HepG2 (cell line): Measurements from ENCODE around the gene GRIN3B. TPM values are rescaled to one million over a fixed set of nuclear protein-coding genes. Genes with fewer than 3 reads are reported as not detected.

Experiments
- CERS6 ChIP-seq: sonication (generic); formaldehyde crosslinking; IDR thresholded peaks from 2 replicates; pipeline ENCODE4 v1.5.0; 2020; ENCODE audit warnings: missing genetic modification reagents
- HNF4A ChIP-seq: sonication (generic); formaldehyde crosslinking; IDR thresholded peaks from 2 replicates; pipeline ENCODE4 v1.4.0; 2020; ENCODE audit warnings: missing genetic modification reagents
- JUN ChIP-seq: sonication (generic); formaldehyde crosslinking; IDR thresholded peaks from 2 replicates; pipeline ENCODE4 v1.4.0; 2020; ENCODE audit warnings: mild to moderate bottlenecking, missing genetic modification reagents
- MXI1 ChIP-seq: IDR thresholded peaks from 3 replicates; pipeline ENCODE4 v1.6.1; 2012; ENCODE audit warnings: low read depth, low read length, inconsistent platforms, borderline replicate concordance
- REST ChIP-seq, 2 experiments: IDR thresholded peaks; 2 replicates each; pipeline ENCODE4 v1.6.1; 2011 to 2012; ENCODE audit warnings: low read length in 2 of 2, borderline replicate concordance in 1 of 2, low read depth in 1 of 2, mild to moderate bottlenecking in 1 of 2, moderate library complexity in 1 of 2
- RNF2 ChIP-seq: fragments of 450-650 bp; conservative IDR thresholded peaks from 2 replicates; pipeline ENCODE4 v1.6.1; 2016; ENCODE audit warnings: low read depth
- SATB2 ChIP-seq: sonication (generic); formaldehyde crosslinking; IDR thresholded peaks from 2 replicates; pipeline ENCODE4 v1.5.0; 2020; ENCODE audit warnings: missing genetic modification reagents
- SNAPC4 ChIP-seq: sonication (generic); formaldehyde crosslinking; IDR thresholded peaks from 2 replicates; pipeline ENCODE4 v1.4.0; 2020; ENCODE audit warnings: mild to moderate bottlenecking, missing genetic modification reagents
- ZBTB34 ChIP-seq: sonication (generic); formaldehyde crosslinking; IDR thresholded peaks from 2 replicates; pipeline ENCODE4 v1.8.0; 2022; ENCODE audit warnings: mild to moderate bottlenecking, missing genetic modification reagents
- ZBTB38 ChIP-seq: sonication (generic); formaldehyde crosslinking; IDR thresholded peaks from 2 replicates; pipeline ENCODE4 v1.5.1; 2020; ENCODE audit warnings: mild to moderate bottlenecking, missing genetic modification reagents
- ZBTB43 ChIP-seq: sonication (generic); formaldehyde crosslinking; conservative IDR thresholded peaks from 2 replicates; pipeline ENCODE4 v1.4.0; 2020; ENCODE audit warnings: missing genetic modification reagents
- ZFP41 ChIP-seq: sonication (generic); formaldehyde crosslinking; IDR thresholded peaks from 2 replicates; pipeline ENCODE4 v1.4.0; 2020; ENCODE audit warnings: mild to moderate bottlenecking, missing genetic modification reagents, borderline replicate concordance
- ZNF329 ChIP-seq: sonication (generic); formaldehyde crosslinking; IDR thresholded peaks from 2 replicates; pipeline ENCODE4 v1.9.0; 2021; ENCODE audit warnings: low read depth, mild to moderate bottlenecking, missing genetic modification reagents
- ZNF34 ChIP-seq: sonication (generic); formaldehyde crosslinking; IDR thresholded peaks from 2 replicates; pipeline ENCODE4 v1.4.0; 2020; ENCODE audit warnings: mild to moderate bottlenecking, missing genetic modification reagents, borderline replicate concordance
- ZNF570 ChIP-seq: sonication (generic); formaldehyde crosslinking; IDR thresholded peaks from 2 replicates; pipeline ENCODE4 v1.4.0; 2020; ENCODE audit warnings: mild to moderate bottlenecking, missing genetic modification reagents, borderline replicate concordance
- polyA plus RNA-seq, 8 experiments: library from polyadenylated mRNA; depleted of rRNA in 3 of 8; stranded (reverse) in 7 of 8; unstranded in 1 of 8; fragments of >200 nt; fragmentation: Illumina TruSeq in 4 of 8; extraction: Trizol in 4 of 8; gene quantifications; 2 replicates each; pipeline versions ENCODE4 v1.2.1 to v1.2.3, GENCODE V29; 2011 to 2016; ENCODE audit warnings: low read depth in 4 of 8, missing spikeins in 1 of 8, mixed read lengths in 1 of 8; ENCODE audit not compliant: insufficient read depth in 1 of 8
- total RNA-seq, 5 experiments: library from RNA; depleted of rRNA; stranded (reverse); fragments of >200 nt; fragmentation: Illumina TruSeq; extraction: Trizol; gene quantifications; 2 replicates each; pipeline ENCODE4 v1.2.3, GENCODE V29; 2016; ENCODE audit warnings: low read depth in 1 of 5

Gene GRIN3B
- total and polyA plus RNA-seq, 2 of the 13 experiments (the other 11 are each of a cell fraction or from before 2014, with no cell fraction given), result 0.07 to 0.20 TPM

GRCh38 chr19:1028062-1028926 is 28.1 kb downstream of the GRIN3B start (continued):
- TF ChIP-seq ZBTB34 (CRISPR knock-in tag) (0 out of 2 replicates have a peak, but pooled peaks have one; percentile 19), REST (IDR thresholded peaks at IDR 0.05; ENCODE audit: borderline replicate concordance in 1 of 2, low read depth in 1 of 2, low read length in 2 of 2) (no peak), ZNF34 (CRISPR knock-in tag) (no peak), MXI1 (no peak; the same call in 2 of the 3 replicates), ZFP41 (CRISPR knock-in tag) (no peak), ZBTB38 (no peak), HNF4A (CRISPR knock-in tag) (peak; percentile 11; the same call in 1 of the 2 replicates), RNF2 (no peak), CERS6 (no peak), SNAPC4 (0 out of 2 replicates have a peak, but pooled peaks have one; percentile 31), SATB2 (CRISPR knock-in tag) (no peak), ZNF329 (no peak; the same call in 1 of the 2 replicates), ZNF570 (CRISPR knock-in tag) (no peak), JUN (CRISPR knock-in tag) (no peak), ZBTB43 (CRISPR knock-in tag) (no peak)
